Pancreas (tissue), 10 donors: Measurements from ENCODE around the gene PROZ. TPM values are rescaled to one million over a fixed set of nuclear protein-coding genes. Genes with fewer than 3 reads are reported as not detected.
A peak's percentile ranks its signal among the peaks of the same experiment; 100 is the strongest.

Experiments
- ATAC-seq, 4 donors: fragments of 200-7000 bp; cut with Tn5 transposase; one replicate each; pipeline versions ENCODE4 v1.8.0 to v1.9.1; 2020; ENCODE audit warnings: mild to moderate bottlenecking in 4 of 4, moderate library complexity in 4 of 4
- DNase-seq, 6 donors: peaks; one replicate each; pipeline ENCODE4 v3.0.0-alpha.2; 2020
- FAIRE-seq: peaks from 2 replicates; lab custom pipeline; 2012; peaks lifted over from hg19 to GRCh38; lab: Jason Lieb, UNC
- H3K27ac ChIP-seq, 4 donors: fragments of 200-600 bp; sonication (generic); 1 replicate in 3 of 4; 2 replicates in 1 of 4; pipeline versions ENCODE4 v1.5.0 to v1.8.0; 2020
- H3K27me3 ChIP-seq, 4 donors: fragments of 200-600 bp; one replicate each; pipeline ENCODE4 v1.8.0; 2021
- H3K36me3 ChIP-seq, 3 donors: fragments of 200-600 bp; sonication (generic) in 1 of 3; one replicate each; pipeline versions ENCODE4 v1.5.0 to v1.8.0; 2020 to 2021
- H3K4me1 ChIP-seq, 3 donors: fragments of 200-600 bp; one replicate each; pipeline ENCODE4 v1.8.0; 2021
- H3K4me3 ChIP-seq, 4 donors: fragments of 200-600 bp; sonication (generic) in 2 of 4; one replicate each; pipeline versions ENCODE4 v1.5.0 to v1.8.0; 2020 to 2021
- H3K9me3 ChIP-seq, 4 donors: fragments of 200-600 bp; one replicate each; pipeline ENCODE4 v1.8.0; 2021
- WGBS, 2 donors: extraction: QIAGEN DNeasy Blood & Tissue Kit; methylation state at CpG; one replicate each; pipeline ENCODE4 v1.1.7; 2013; 5-methylcytosine and 5-hydroxymethylcytosine counted together
- intact Hi-C, 3 donors: fragments of 100-400 bp; cut with DNase I; formaldehyde crosslinking; loops; one replicate each; pipeline versions ENCODE4 v1.11.1 to v1.14.2; 2022
- polyA plus RNA-seq, 2 donors: library from polyadenylated mRNA; stranded (reverse); fragments of 200-250 nt; gene quantifications; one replicate each; pipeline ENCODE4 v1.2.3, GENCODE V29; 2013
- total RNA-seq, 6 donors: library from RNA; stranded (reverse); fragmentation: NEBNext Ultra II Directional in 4 of 6; extraction: Animal tissue kit (Norgen Biotek cat#: 25700) in 4 of 6; gene quantifications; one replicate each; pipeline versions ENCODE4 v1.2.1 to v1.2.4, GENCODE V29; 2021 to 2023
- TF ChIP-seq, protein P1 (sequence below), 4 donors: fragments of 200-600 bp; sonication (generic) in 3 of 4; IDR thresholded peaks; one replicate each; pipeline versions ENCODE4 v1.5.0 to v1.8.0; 2021; ENCODE audit warnings: antibody characterized with exemption in 4 of 4
- donor health status: healthy with polysubstance abuse.
- donor health status: DM: no; HTN: no; CAD: no; lungs with moderate emphysema.
- donor health status: DM: no; HTN: no; CAD: no.
- donor health status: control.
- donor health status: control.
- donor health status: Bipolar disorder and iron deficiency.
- donor health status: DM: yes; HTN: yes; CAD: no.
- donor health status: DM: no; HTN: no; CAD: no.
- donor health status: DM: no; HTN: no; CAD: no.
- donor health status: DM: yes; HTN: yes; CAD: no.

Gene PROZ
- total and polyA plus RNA-seq, 8 donors, result 0.05 TPM; not detected in 7

DNA sequence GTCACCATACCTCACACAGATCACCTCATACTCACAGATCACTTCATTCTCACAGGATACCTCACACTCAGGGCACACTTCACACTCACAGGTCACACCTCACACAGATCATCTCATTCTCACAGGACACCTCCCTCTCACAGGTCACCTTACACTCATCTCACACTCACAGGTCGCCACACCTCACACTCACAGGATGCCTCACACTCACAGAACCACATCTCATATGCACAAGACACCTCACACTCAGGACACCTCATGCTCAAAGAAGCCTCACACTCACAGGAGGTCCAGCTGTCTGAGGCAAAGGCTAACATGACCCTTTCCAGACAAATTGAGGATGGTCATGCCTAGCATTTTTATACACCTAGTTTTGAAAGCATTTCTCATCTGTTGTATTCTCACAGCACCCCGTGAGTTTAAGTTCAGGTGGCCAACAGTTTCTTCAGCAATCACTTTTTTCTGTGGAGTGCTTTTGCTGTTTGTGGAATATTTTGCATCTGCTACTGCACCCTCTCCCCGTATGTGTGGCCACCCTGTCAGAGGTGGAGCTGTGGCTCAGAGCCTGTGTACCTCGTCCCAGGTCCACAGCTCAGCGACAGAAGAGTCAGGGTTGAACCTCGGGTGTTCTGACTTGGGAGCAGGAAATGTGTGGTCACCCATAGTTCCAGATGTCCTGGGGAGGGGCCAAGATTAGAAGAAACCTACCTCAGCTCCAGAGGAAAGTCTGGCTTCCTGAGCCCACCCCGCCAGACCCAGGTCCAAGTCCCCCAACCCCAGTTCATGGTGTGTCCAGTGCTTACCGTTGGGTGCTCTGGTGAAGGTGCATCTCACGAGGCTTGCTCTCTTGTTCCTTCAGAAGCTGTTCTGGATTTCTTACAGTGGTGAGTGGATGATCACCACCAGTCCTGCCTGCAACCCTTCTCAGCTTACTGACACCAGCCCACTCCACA lies 45.3 kb upstream of the PROZ start:
- no peak for ATAC-seq
- Histone ChIP-seq H3K27me3 (peaks cover 0 to 10% (median 5%) of the 10 kb centered on the region in 4 donors), H3K4me3 (no peak overlapping the region), H3K9me3 (no peaks in the 10 kb centered on the region), H3K4me1 (peaks cover 0 to 4% (median 0%) of the 10 kb centered on the region in 3 donors), H3K27ac (no peak overlapping the region), H3K36me3 (no peaks in the 10 kb centered on the region)
- FAIRE-seq, result no peak
- 58 to 66% methylated on average over 9 of the region's 9 CpGs for WGBS, 2 donors
- DNase-seq, result peak in 1 of 6 donors; percentile 3
- intact Hi-C loops, result no loop called here
- TF ChIP-seq, protein P1, sequence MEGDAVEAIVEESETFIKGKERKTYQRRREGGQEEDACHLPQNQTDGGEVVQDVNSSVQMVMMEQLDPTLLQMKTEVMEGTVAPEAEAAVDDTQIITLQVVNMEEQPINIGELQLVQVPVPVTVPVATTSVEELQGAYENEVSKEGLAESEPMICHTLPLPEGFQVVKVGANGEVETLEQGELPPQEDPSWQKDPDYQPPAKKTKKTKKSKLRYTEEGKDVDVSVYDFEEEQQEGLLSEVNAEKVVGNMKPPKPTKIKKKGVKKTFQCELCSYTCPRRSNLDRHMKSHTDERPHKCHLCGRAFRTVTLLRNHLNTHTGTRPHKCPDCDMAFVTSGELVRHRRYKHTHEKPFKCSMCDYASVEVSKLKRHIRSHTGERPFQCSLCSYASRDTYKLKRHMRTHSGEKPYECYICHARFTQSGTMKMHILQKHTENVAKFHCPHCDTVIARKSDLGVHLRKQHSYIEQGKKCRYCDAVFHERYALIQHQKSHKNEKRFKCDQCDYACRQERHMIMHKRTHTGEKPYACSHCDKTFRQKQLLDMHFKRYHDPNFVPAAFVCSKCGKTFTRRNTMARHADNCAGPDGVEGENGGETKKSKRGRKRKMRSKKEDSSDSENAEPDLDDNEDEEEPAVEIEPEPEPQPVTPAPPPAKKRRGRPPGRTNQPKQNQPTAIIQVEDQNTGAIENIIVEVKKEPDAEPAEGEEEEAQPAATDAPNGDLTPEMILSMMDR (IDR thresholded peaks at IDR 0.05), result no peak

DNA sequence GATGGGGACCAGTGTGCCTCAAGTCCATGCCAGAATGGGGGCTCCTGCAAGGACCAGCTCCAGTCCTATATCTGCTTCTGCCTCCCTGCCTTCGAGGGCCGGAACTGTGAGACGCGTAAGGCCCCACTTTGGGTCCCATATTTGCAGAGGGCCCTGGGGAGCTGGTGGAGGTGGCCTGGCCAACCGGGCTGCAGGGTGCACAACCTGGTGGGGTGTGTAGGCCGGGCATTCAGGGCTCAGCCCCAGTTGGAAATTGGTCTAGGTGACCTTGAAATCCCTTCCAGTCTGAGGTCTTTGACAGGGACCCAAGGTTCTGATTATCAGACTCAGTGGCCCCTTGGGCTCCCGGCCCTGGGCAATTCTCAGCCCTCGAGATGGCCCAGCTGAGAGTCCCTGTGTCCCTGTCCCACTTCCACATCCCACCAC lies 44.6 kb upstream of the PROZ start:
- H3K4me1 ChIP-seq, result peaks cover 0 to 4% (median 0%) of the 10 kb centered on the region in 3 donors
- FAIRE-seq (no peak), DNase-seq (peak in 2 of 6 donors; percentile 8 to 55), ATAC-seq (no peak)
- H3K4me3 ChIP-seq, result no peak overlapping the region
- intact Hi-C loops, result no loop called here
- peaks cover 0 to 10% (median 5%) of the 10 kb centered on the region in 4 donors for H3K27me3 ChIP-seq
- H3K9me3 ChIP-seq, result no peaks in the 10 kb centered on the region
- H3K27ac ChIP-seq, result no peak overlapping the region
- TF ChIP-seq, protein P1 (IDR thresholded peaks at IDR 0.05), result no peak
- WGBS, 2 donors, result 80 to 82% methylated on average over 8 of the region's 8 CpGs
- no peaks in the 10 kb centered on the region for H3K36me3 ChIP-seq

DNA sequence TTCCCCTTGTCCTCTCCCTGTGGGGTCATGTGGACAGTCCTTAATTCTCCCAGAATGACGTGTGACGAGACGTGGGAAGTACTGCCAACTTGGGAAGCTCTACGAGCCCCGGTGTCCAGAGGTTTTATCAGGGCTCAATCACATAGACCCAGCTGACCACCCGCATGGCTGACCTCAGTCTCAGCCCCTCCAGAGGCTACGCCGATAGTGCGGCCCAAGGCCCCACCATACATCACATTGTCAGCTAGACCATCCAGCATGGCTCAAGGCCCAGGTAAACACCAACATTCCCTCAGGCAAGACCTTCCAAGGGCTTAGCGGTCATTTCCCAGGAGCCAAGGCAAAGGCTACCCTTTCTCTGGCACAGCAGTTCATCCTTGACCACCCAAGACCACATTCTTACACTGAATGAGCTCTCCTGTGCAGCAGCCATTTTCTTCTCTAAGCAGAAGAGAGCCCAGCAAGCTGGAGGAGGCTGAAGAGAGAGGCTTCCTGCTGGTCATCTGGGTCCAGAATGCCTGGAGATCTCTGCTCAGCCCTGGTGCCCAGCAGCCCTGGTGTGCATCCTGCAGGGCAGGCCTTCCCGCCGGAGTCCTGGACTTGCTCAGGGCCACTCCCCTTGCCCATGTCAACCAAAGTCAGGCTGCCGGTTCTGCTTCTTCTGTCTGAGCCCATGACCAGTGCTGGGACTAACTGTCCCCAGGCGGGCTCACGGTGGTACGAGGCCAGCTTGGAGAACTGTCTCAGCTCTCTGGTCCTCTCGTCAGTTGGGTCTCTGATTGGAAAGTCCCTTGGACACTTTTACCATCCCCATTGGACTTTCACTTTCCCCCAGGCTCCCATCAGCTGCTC lies 43.7 kb upstream of the PROZ start:
- TF ChIP-seq, protein P1 (IDR thresholded peaks at IDR 0.05), result no peak
- no peak overlapping the region for H3K27ac ChIP-seq

DNA sequence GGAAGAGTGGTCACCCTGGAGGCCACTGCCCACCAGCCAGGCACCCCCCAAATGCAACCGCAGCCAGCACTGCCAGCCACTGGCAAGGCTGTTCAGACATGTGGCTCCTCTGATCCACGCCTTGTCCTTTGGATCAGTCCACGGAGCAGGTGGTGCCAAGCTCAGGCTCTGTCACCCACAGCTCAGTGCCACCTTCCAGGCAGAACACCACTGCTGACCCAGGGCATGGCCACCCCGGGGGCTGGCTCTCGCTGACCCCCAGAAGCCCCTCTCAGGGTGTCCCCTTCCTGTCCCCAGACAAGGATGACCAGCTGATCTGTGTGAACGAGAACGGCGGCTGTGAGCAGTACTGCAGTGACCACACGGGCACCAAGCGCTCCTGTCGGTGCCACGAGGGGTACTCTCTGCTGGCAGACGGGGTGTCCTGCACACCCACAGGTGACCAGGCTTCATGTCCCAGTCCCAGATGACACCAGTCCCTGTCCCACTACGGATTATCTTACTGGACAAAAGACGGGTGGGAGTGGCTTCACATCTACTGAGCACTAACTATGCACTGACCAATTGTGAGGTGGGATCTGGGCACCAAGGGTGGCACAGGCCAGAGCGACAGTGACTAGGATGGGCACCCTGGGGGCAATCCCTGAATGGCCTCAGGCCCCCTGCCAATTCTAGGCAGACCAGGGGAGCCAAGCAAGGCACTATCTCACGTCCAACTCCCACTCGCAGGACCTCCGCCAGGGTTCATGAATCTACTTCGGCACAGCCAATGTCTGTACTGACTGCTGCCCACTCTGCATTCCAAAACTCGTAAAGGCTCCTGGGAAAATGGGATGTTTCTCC lies 42.9 kb upstream of the PROZ start:
- Histone ChIP-seq H3K27me3 (peaks cover 0 to 3% (median 1%) of the 10 kb centered on the region in 4 donors), H3K4me3 (no peak overlapping the region), H3K9me3 (no peaks in the 10 kb centered on the region), H3K36me3 (no peaks in the 10 kb centered on the region), H3K27ac (no peak overlapping the region), H3K4me1 (peaks cover 0 to 3% (median 0%) of the 10 kb centered on the region in 3 donors)
- peak in 1 of 6 donors; percentile 40 for DNase-seq
- TF ChIP-seq, protein P1 (IDR thresholded peaks at IDR 0.05), result no peak
- intact Hi-C loops, result no loop called here
- ATAC-seq, result no peak
- no peak for FAIRE-seq
- 70 to 79% methylated on average over 21 of the region's 21 CpGs for WGBS, 2 donors

More for the DNA sequence above, 43.7 kb upstream of the PROZ start:
- Histone ChIP-seq H3K4me1 (peaks cover 0 to 4% (median 0%) of the 10 kb centered on the region in 3 donors), H3K9me3 (no peaks in the 10 kb centered on the region), H3K27me3 (peaks cover 0 to 9% (median 2%) of the 10 kb centered on the region in 4 donors), H3K4me3 (no peak overlapping the region), H3K36me3 (no peaks in the 10 kb centered on the region)
- FAIRE-seq (no peak), ATAC-seq (no peak), DNase-seq (peak in 2 of 6 donors; percentile 37 to 51)
- intact Hi-C loops, result no loop called here
- 84 to 86% methylated on average over 17 of the region's 17 CpGs for WGBS, 2 donors
